Prostate gland (tissue), 2 donors: ENCODE data around the gene LSMEM2.
"Not testable (repeated sequence)": the region's sequence is repeated elsewhere in the genome, so short reads cannot be mapped to it uniquely, and the experiment has no call there.

ENCODE experiments used
- POLR2A ChIP-seq: fragments of 450-650 bp; IDR thresholded peaks from one replicate; pipeline ENCODE4 v1.6.1; 2016; ENCODE audit warnings: antibody characterized with exemption, mild to moderate bottlenecking
- POLR2AphosphoS5 ChIP-seq: sonication (generic); formaldehyde crosslinking; IDR thresholded peaks from one replicate; pipeline ENCODE4 v1.6.1; 2017; ENCODE audit warnings: antibody characterized with exemption
- TF ChIP-seq, protein P1 (sequence below), 4 experiments: fragments of 200-600 bp in 2 of 4; fragments of 450-650 bp in 2 of 4; sonication (generic) in 2 of 4; IDR thresholded peaks; 1 replicate in 3 of 4; 2 replicates in 1 of 4; pipeline ENCODE4 v1.5.1; 2016 to 2019; ENCODE audit warnings: antibody characterized with exemption in 4 of 4, mild to moderate bottlenecking in 2 of 4, moderate library complexity in 2 of 4

DNA sequence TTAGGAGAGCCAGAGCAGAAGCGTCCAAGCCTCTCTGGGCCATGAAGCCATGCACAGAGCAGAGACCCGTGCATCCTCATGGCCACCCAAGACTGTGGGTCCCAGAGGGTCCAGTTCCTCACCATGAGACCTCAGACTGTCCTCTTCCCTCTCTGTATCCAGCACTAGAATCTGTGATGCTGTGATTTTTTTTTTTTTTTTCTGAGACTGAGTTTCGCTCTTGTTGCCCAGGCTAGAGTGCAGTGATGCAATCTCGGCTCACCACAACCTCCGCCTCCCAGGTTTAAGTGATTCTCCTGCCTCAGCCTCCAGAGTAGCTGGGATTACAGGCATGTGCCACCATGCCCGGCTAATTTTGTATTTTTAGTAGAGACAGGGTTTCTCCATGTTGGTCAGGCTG is 34.1 kb upstream of the LSMEM2 start:
- TF ChIP-seq, protein P1, sequence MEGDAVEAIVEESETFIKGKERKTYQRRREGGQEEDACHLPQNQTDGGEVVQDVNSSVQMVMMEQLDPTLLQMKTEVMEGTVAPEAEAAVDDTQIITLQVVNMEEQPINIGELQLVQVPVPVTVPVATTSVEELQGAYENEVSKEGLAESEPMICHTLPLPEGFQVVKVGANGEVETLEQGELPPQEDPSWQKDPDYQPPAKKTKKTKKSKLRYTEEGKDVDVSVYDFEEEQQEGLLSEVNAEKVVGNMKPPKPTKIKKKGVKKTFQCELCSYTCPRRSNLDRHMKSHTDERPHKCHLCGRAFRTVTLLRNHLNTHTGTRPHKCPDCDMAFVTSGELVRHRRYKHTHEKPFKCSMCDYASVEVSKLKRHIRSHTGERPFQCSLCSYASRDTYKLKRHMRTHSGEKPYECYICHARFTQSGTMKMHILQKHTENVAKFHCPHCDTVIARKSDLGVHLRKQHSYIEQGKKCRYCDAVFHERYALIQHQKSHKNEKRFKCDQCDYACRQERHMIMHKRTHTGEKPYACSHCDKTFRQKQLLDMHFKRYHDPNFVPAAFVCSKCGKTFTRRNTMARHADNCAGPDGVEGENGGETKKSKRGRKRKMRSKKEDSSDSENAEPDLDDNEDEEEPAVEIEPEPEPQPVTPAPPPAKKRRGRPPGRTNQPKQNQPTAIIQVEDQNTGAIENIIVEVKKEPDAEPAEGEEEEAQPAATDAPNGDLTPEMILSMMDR (IDR thresholded peaks at IDR 0.05), result not testable (repeated sequence)
- TF ChIP-seq POLR2A, POLR2AphosphoS5: not testable (repeated sequence)
